H9 (cell line): Measurements from ENCODE around the gene CUBN. TPM values are rescaled to one million over a fixed set of nuclear protein-coding genes. Genes with fewer than 3 reads are reported as not detected.

Experiments
- DNase-seq: peaks from one replicate; pipeline ENCODE4 v3.0.0-alpha.2; 2017
- H2AFZ ChIP-seq: one replicate; pipeline ENCODE4 v1.6.1; 2013; ENCODE audit warnings: mild to moderate bottlenecking, low read length, control low read depth, moderate library complexity
- H2AK5ac ChIP-seq: 2 replicates; pipeline ENCODE4 v1.6.1; 2013; ENCODE audit warnings: low read length, control low read depth, mixed read lengths; ENCODE audit not compliant: insufficient read length
- H2BK120ac ChIP-seq: one replicate; pipeline ENCODE4 v1.6.1; 2013; ENCODE audit warnings: low read depth, mild to moderate bottlenecking, low read length, control low read depth, inconsistent platforms; ENCODE audit not compliant: poor library complexity, severe bottlenecking
- H2BK12ac ChIP-seq: 2 replicates; pipeline ENCODE4 v1.6.1; 2013; ENCODE audit warnings: low read length, control low read depth, mixed read lengths, low read depth; ENCODE audit not compliant: insufficient read length
- H2BK15ac ChIP-seq: 2 replicates; pipeline ENCODE4 v1.6.1; 2013; ENCODE audit warnings: low read depth, low read length, control low read depth
- H2BK20ac ChIP-seq: one replicate; pipeline ENCODE4 v1.6.1; 2013; ENCODE audit warnings: low read depth, mild to moderate bottlenecking, low read length, control low read depth, inconsistent platforms; ENCODE audit not compliant: poor library complexity, severe bottlenecking
- H2BK5ac ChIP-seq: 2 replicates; pipeline ENCODE4 v1.6.1; 2013; ENCODE audit warnings: low read length, control low read depth, mixed read lengths; ENCODE audit not compliant: insufficient read length
- H3K14ac ChIP-seq: 2 replicates; pipeline ENCODE4 v1.6.1; 2013; ENCODE audit warnings: low read length, control low read depth; ENCODE audit not compliant: insufficient read depth
- H3K18ac ChIP-seq: 2 replicates; pipeline ENCODE4 v1.6.1; 2013; ENCODE audit warnings: low read depth, mild to moderate bottlenecking, mixed read lengths, low read length, control low read depth; ENCODE audit not compliant: insufficient read length
- H3K23ac ChIP-seq: 2 replicates; pipeline ENCODE4 v1.6.1; 2013; ENCODE audit warnings: low read length, control low read depth, mixed read lengths, low read depth; ENCODE audit not compliant: insufficient read length
- H3K23me2 ChIP-seq: 2 replicates; pipeline ENCODE4 v1.6.1; 2013; ENCODE audit warnings: low read depth, mild to moderate bottlenecking, mixed read lengths, low read length, control low read depth; ENCODE audit not compliant: insufficient read length, poor library complexity, severe bottlenecking
- H3K27ac ChIP-seq: 2 replicates; pipeline ENCODE4 v1.5.1; 2013; ENCODE audit warnings: low read length, control low read depth, mixed read lengths, low read depth; ENCODE audit not compliant: insufficient read length
- H3K27me3 ChIP-seq: 2 replicates; pipeline ENCODE4 v1.6.1; 2013; ENCODE audit warnings: low read length, control low read depth, inconsistent platforms; ENCODE audit not compliant: insufficient read depth
- H3K4ac ChIP-seq: 2 replicates; pipeline ENCODE4 v1.6.1; 2013; ENCODE audit warnings: low read depth, mild to moderate bottlenecking, control low read depth, inconsistent platforms, low read length, moderate library complexity
- H3K4me1 ChIP-seq: 2 replicates; pipeline ENCODE4 v1.6.1; 2013; ENCODE audit warnings: low read length, control low read depth, inconsistent platforms; ENCODE audit not compliant: insufficient read depth
- H3K4me2 ChIP-seq: 2 replicates; pipeline ENCODE4 v1.6.1; 2013; ENCODE audit warnings: low read length, control low read depth, mixed read lengths; ENCODE audit not compliant: insufficient read length, insufficient read depth
- H3K56ac ChIP-seq: 2 replicates; pipeline ENCODE4 v1.6.1; 2013; ENCODE audit warnings: low read depth, mild to moderate bottlenecking, mixed read lengths, low read length, control low read depth; ENCODE audit not compliant: insufficient read length
- H3K79me1 ChIP-seq: 2 replicates; pipeline ENCODE4 v1.6.1; 2013; ENCODE audit warnings: low read depth, mild to moderate bottlenecking, moderate library complexity, low read length, control low read depth, inconsistent platforms; ENCODE audit not compliant: insufficient read depth, poor library complexity, severe bottlenecking
- H3K79me2 ChIP-seq: 2 replicates; pipeline ENCODE4 v1.6.1; 2013; ENCODE audit warnings: low read length, control low read depth, inconsistent platforms; ENCODE audit not compliant: insufficient read depth
- H3K9ac ChIP-seq: 2 replicates; pipeline ENCODE4 v1.6.1; 2013; ENCODE audit warnings: low read length, control low read depth, mixed read lengths; ENCODE audit not compliant: insufficient read length; ENCODE audit errors: extremely low read depth
- H3K9me3 ChIP-seq: one replicate; pipeline ENCODE4 v1.6.1; 2013; ENCODE audit warnings: low read depth, low read length, inconsistent platforms; ENCODE audit not compliant: control insufficient read depth
- H3T11ph ChIP-seq: one replicate; pipeline ENCODE4 v1.6.1; 2013; ENCODE audit warnings: mild to moderate bottlenecking, low read length, control low read depth, inconsistent platforms
- H4K20me1 ChIP-seq: one replicate; pipeline ENCODE4 v1.6.1; 2013; ENCODE audit not compliant: control insufficient read depth, insufficient read length, insufficient read depth
- H4K5ac ChIP-seq: 2 replicates; pipeline ENCODE4 v1.6.1; 2013; ENCODE audit warnings: low read depth, mild to moderate bottlenecking, mixed read lengths, low read length, control low read depth; ENCODE audit not compliant: insufficient read length
- H4K8ac ChIP-seq: replicated peaks from 2 replicates; pipeline ENCODE4 v1.6.1; 2013; ENCODE audit warnings: low read length, control low read depth, mixed read lengths, low read depth; ENCODE audit not compliant: insufficient read length
- H4K91ac ChIP-seq: 2 replicates; pipeline ENCODE4 v1.6.1; 2013; ENCODE audit warnings: low read depth, mild to moderate bottlenecking, moderate library complexity, mixed read lengths, low read length, control low read depth; ENCODE audit not compliant: insufficient read length
- H3K27ac Mint-ChIP-seq, 3 experiments: 2 replicates in 2 of 3; 3 replicates in 1 of 3; pipeline ENCODE4 v1.8.0; 2020 to 2021; ENCODE audit warnings: mixed read lengths in 3 of 3, mild to moderate bottlenecking in 1 of 3, moderate library complexity in 1 of 3
- H3K27me3 Mint-ChIP-seq: 2 replicates; pipeline ENCODE4 v1.8.0; 2021; ENCODE audit warnings: low read depth, mild to moderate bottlenecking, moderate library complexity, mixed read lengths
- H3K36me3 Mint-ChIP-seq, 3 experiments: 2 replicates in 2 of 3; 3 replicates in 1 of 3; pipeline ENCODE4 v1.8.0; 2020 to 2021; ENCODE audit warnings: low read depth in 3 of 3, mixed read lengths in 3 of 3; ENCODE audit not compliant: insufficient read depth in 1 of 3
- H3K4me1 Mint-ChIP-seq, 2 experiments: 2 replicates each; pipeline ENCODE4 v1.8.0; 2020; ENCODE audit warnings: mixed read lengths in 2 of 2
- H3K4me3 Mint-ChIP-seq, 2 experiments: 2 replicates in 1 of 2; 3 replicates in 1 of 2; pipeline ENCODE4 v1.8.0; 2020 to 2021; ENCODE audit warnings: mild to moderate bottlenecking in 2 of 2, mixed read lengths in 2 of 2, moderate library complexity in 1 of 2
- H3K9me3 Mint-ChIP-seq, 2 experiments: 2 replicates in 1 of 2; 3 replicates in 1 of 2; pipeline ENCODE4 v1.8.0; 2020; ENCODE audit warnings: mild to moderate bottlenecking in 2 of 2, mixed read lengths in 2 of 2, moderate library complexity in 1 of 2
- CTCF ChIP-seq: fragments of 200-600 bp; sonication (generic); conservative IDR thresholded peaks from 3 replicates; pipeline ENCODE4 v1.8.0; 2021; ENCODE audit warnings: antibody characterized with exemption, mild to moderate bottlenecking
- WGBS: extraction: QIAGEN DNeasy Blood & Tissue Kit; methylation state at CpG from one replicate; pipeline ENCODE4 v1.1.7; 2013; ENCODE audit warnings: missing lambda C conversion rate, low lambda C conversion rate, mixed read lengths; ENCODE audit not compliant: insufficient read length; ENCODE audit errors: extremely low coverage; 5-methylcytosine and 5-hydroxymethylcytosine counted together
- total RNA-seq: library from RNA; stranded (reverse); gene quantifications from 2 replicates; pipeline ENCODE4 v1.2.1, GENCODE V29; 2021

CUBN gene
- total RNA-seq, 1 experiment from 2014 or later = 0.26 TPM

DNA sequence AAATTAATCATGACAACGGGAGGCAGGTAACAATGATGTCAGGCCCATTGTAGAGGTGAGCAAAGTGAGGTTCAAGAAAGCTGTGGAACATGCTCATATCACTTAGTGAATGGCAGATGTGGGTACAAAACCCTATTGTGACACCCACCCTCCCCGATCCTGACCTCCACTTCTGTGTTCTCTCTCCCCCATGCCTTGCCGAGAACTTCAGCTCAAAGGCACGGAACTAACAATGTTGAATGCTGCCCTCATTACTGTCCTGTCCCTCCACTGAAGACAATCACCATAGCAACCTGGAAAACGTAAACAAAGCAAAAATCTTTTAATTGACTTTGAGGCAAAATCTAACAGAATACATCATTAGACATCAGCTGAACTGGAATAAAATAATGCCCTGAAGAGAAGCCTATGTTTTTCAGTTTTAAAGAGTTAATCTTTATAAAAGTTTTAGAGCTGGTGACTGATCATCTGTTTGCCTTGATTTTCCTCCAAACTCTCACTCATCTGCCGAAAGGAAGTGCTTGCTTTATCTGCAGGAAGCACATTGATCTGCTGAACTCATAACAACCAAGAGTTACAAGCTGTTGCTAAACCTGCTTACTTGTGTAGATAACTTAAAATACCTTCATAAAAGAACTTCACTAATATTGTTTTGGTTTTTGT lies 133.6 kb downstream of the CUBN start:
- Histone ChIP-seq H2BK12ac (no peak overlapping the region), H3K27ac (no peak overlapping the region), H4K20me1 (no peaks in the 10 kb centered on the region), H4K8ac (no peak overlapping the region), H3K4me2 (no peak overlapping the region), H3K9ac (no peak overlapping the region), H4K91ac (no peak overlapping the region), H2BK15ac (no peak overlapping the region), H3K4ac (no peak overlapping the region), H3K14ac (no peak overlapping the region), H3K9me3 (no peaks in the 10 kb centered on the region), H3K18ac (no peak overlapping the region), H2BK20ac (no peak overlapping the region), H3K23me2 (no peaks in the 10 kb centered on the region), H3T11ph (no peak overlapping the region), H3K4me1 (no peaks in the 10 kb centered on the region), H2BK120ac (no peak overlapping the region), H2BK5ac (no peak overlapping the region), H3K79me2 (no peaks in the 10 kb centered on the region), H4K5ac (no peak overlapping the region), H3K79me1 (no peaks in the 10 kb centered on the region), H2AK5ac (no peak overlapping the region), H3K56ac (no peak overlapping the region), H2AFZ (no peak overlapping the region), H3K23ac (no peak overlapping the region), H3K27me3 (no peaks in the 10 kb centered on the region)
- Mint-ChIP-seq H3K36me3 (peaks cover 0 to 3% (median 0%) of the 10 kb centered on the region in 3 experiments; a peak in 2 of 7 replicates), H3K4me3 (no peak overlapping the region), H3K9me3 (peaks cover 0 to 1% of the 10 kb centered on the region in 2 experiments; a peak in 1 of 5 replicates), H3K27me3 (no peaks in the 10 kb centered on the region; the same call in 1 of the 2 replicates), H3K4me1 (peaks cover 5 to 6% of the 10 kb centered on the region in 2 experiments; a peak in 2 of 4 replicates), H3K27ac (0 out of 7 replicates have a peak overlapping the region, but pooled peaks of 1 of the 3 experiments have one; percentile 86)
- no CpG with 5 or more reads among the region's 6 CpGs for WGBS
- no peak for TF ChIP-seq CTCF
- DNase-seq = no peak
